Endothelial cell of umbilical vein (primary cell): ENCODE measurements around the gene DLX6. TPM values are rescaled to one million over a fixed set of nuclear protein-coding genes. Genes with fewer than 3 reads are reported as not detected.

Experiments
- BruUV-seq: library from RNA; stranded (reverse); fragments of 400-500 nt; replicated peaks from 2 replicates; lab custom pipeline; 2021; lab: Mats Ljungman, UMichigan
- CTCF ChIA-PET: fragments of 300-600, 350-600 bp; sonication (Branson Sonifier 250); formaldehyde crosslinking; loops from one replicate; lab custom pipeline; 2021; ENCODE audit warnings: antibody characterized with exemption, inconsistent platforms; lab: Charles Lee
- POLR2A ChIA-PET: fragments of 300-600, 350-600 bp; sonication (Branson Sonifier 250); formaldehyde crosslinking; loops from one replicate; lab custom pipeline; 2021; ENCODE audit warnings: antibody characterized with exemption, inconsistent platforms; lab: Charles Lee
- DNase-seq: peaks from one replicate; pipeline ENCODE4 v3.0.0-alpha.2; 2011; ENCODE audit warnings: low read depth, low spot score
- FAIRE-seq: peaks from 2 replicates; lab custom pipeline; 2011; peaks lifted over from hg19 to GRCh38; lab: Jason Lieb, UNC
- H2AFZ ChIP-seq: 2 replicates; pipeline ENCODE4 v1.6.0; 2012; ENCODE audit warnings: low read depth, low read length, control low read depth, inconsistent platforms
- H3K27ac ChIP-seq: 2 replicates; pipeline ENCODE4 v1.5.1; 2011; ENCODE audit warnings: low read depth, mild to moderate bottlenecking, control low read depth, low read length, moderate library complexity; ENCODE audit not compliant: insufficient read depth
- H3K27me3 ChIP-seq, 2 experiments: 2 replicates each; pipeline versions ENCODE4 v1.6.0 to v1.6.1; 2011; ENCODE audit warnings: low read length in 2 of 2, mixed read lengths in 1 of 2; ENCODE audit not compliant: control insufficient read depth in 2 of 2, insufficient read depth in 2 of 2
- H3K36me3 ChIP-seq, 2 experiments: 2 replicates in 1 of 2; 3 replicates in 1 of 2; pipeline ENCODE4 v1.5.1; 2011; ENCODE audit warnings: low read length in 2 of 2, mild to moderate bottlenecking in 1 of 2, moderate library complexity in 1 of 2; ENCODE audit not compliant: control insufficient read depth in 2 of 2, insufficient read depth in 2 of 2; ENCODE audit errors: extremely low read depth in 1 of 2
- H3K4me1 ChIP-seq: 3 replicates; pipeline ENCODE4 v1.5.1; 2011; ENCODE audit warnings: mild to moderate bottlenecking, low read length; ENCODE audit not compliant: control insufficient read depth, insufficient read depth; ENCODE audit errors: extremely low read depth
- H3K4me2 ChIP-seq: 2 replicates; pipeline ENCODE4 v1.6.1; 2011; ENCODE audit warnings: low read length, control low read depth, mixed read lengths; ENCODE audit not compliant: insufficient read depth
- H3K4me3 ChIP-seq, 3 experiments: fragments of 200-600 bp in 1 of 3; sonication (generic), shearing (Covaris generic) in 1 of 3; replicated peaks in 1 of 3; 2 replicates each; pipeline ENCODE4 v1.5.1; 2011 to 2016; ENCODE audit warnings: control low read depth in 3 of 3, low read length in 3 of 3, mild to moderate bottlenecking in 2 of 3, inconsistent platforms in 1 of 3, low read depth in 1 of 3, moderate library complexity in 1 of 3; ENCODE audit not compliant: insufficient read depth in 1 of 3
- H3K79me2 ChIP-seq: 2 replicates; pipeline ENCODE4 v1.6.0; 2012; ENCODE audit warnings: low read length, inconsistent platforms; ENCODE audit not compliant: control insufficient read depth, insufficient read depth
- H3K9ac ChIP-seq: replicated peaks from 2 replicates; pipeline ENCODE3; 2011; ENCODE audit warnings: low read length, control low read depth; ENCODE audit not compliant: insufficient read depth; ENCODE audit errors: extremely low read depth
- H3K9me1 ChIP-seq: replicated peaks from 3 replicates; pipeline ENCODE4 v1.6.0; 2011; ENCODE audit warnings: mild to moderate bottlenecking, low read length; ENCODE audit not compliant: control insufficient read depth, insufficient read depth; ENCODE audit errors: extremely low read depth
- H3K9me3 ChIP-seq: replicated peaks from 2 replicates; pipeline ENCODE4 v1.5.1; 2012; ENCODE audit warnings: low read length, inconsistent platforms; ENCODE audit not compliant: control insufficient read depth, insufficient read depth
- H4K20me1 ChIP-seq: replicated peaks from 2 replicates; pipeline ENCODE3; 2011; ENCODE audit warnings: mild to moderate bottlenecking, low read length; ENCODE audit not compliant: control insufficient read depth, insufficient read depth; ENCODE audit errors: extremely low read depth
- EZH2 ChIP-seq: IDR thresholded peaks from 2 replicates; pipeline ENCODE4 v1.6.1; 2012; ENCODE audit warnings: borderline replicate concordance, low read depth, mild to moderate bottlenecking, moderate library complexity, low read length, inconsistent platforms; ENCODE audit not compliant: severe bottlenecking
- GATA2 ChIP-seq: IDR thresholded peaks from 2 replicates; pipeline ENCODE4 v1.7.0; 2011; ENCODE audit warnings: low read depth, mild to moderate bottlenecking, moderate library complexity, mixed read lengths, low read length; ENCODE audit not compliant: insufficient read length, insufficient read depth
- JUN ChIP-seq: IDR thresholded peaks from 2 replicates; pipeline ENCODE4 v1.6.1; 2011; ENCODE audit warnings: borderline replicate concordance, low read depth; ENCODE audit not compliant: insufficient read length, insufficient read depth
- POLR2AphosphoS5 ChIP-seq: IDR thresholded peaks from 2 replicates; pipeline ENCODE4 v1.6.1; 2012; ENCODE audit warnings: low read depth, mild to moderate bottlenecking, control low read depth, low read length, moderate library complexity; ENCODE audit not compliant: insufficient read depth
- dilution Hi-C: fragments of 300-500 bp; cut with MboI; formaldehyde crosslinking; loops from one replicate; pipeline ENCODE4 v1.15.0; 2019; ENCODE audit warnings: low sequenced_read_pairs; ENCODE audit not compliant: extremely low pct_ligation_motif_present
- intact Hi-C: fragments of 100-400 bp; cut with micrococcal nuclease; formaldehyde crosslinking; loops from one replicate; pipeline ENCODE4 v1.10.0; 2022
- polyA plus RNA-seq, 4 experiments: library from polyadenylated mRNA; depleted of rRNA in 3 of 4; stranded (reverse) in 3 of 4; unstranded in 1 of 4; fragments of >200 nt; gene quantifications; 2 replicates each; pipeline versions ENCODE4 v1.2.1 to v1.2.3, GENCODE V29; 2011 to 2012; ENCODE audit warnings: missing spikeins in 1 of 4
- total RNA-seq: library from RNA; stranded (reverse); gene quantifications from 2 replicates; pipeline ENCODE4 v1.2.3, GENCODE V29; 2021

DLX6 gene
- total and polyA plus RNA-seq, 2 donors (not counting 3 experiments of a cell fraction or from before 2014, with no cell fraction given), result not detected

GRCh38 chr7:97022491-97023306 lies 17.3 kb downstream of the DLX6 start:
- Histone ChIP-seq H3K9ac (no peak overlapping the region), H3K4me3 (no peak overlapping the region), H3K79me2 (no peaks in the 10 kb centered on the region), H3K4me2 (no peak overlapping the region), H4K20me1 (no peaks in the 10 kb centered on the region), H3K27me3 (peaks cover 94 to 97% of the 10 kb centered on the region in 2 experiments), H3K4me1 (peaks cover 4% of the 10 kb centered on the region), H3K27ac (no peak overlapping the region), H3K9me1 (no peaks in the 10 kb centered on the region), H3K36me3 (no peaks in the 10 kb centered on the region), H3K9me3 (no peaks in the 10 kb centered on the region), H2AFZ (no peak overlapping the region)
- intact Hi-C loops, result loop anchor here (2.0 to 10.0 kb wide), 2 partner anchors 16 to 348 kb away; no protein-coding TSS in a partner anchor
- DNase-seq, result no peak
- CTCF ChIA-PET, result interaction anchor here (1.6 to 2.0 kb wide), 2 partner anchors 23 to 1333 kb away, joined by 3 to 4 read pairs; no protein-coding TSS in a partner anchor
- TF ChIP-seq GATA2, result no peak
- TF ChIP-seq JUN, result no peak
- no peak for TF ChIP-seq POLR2AphosphoS5
- TF ChIP-seq EZH2, result peak; percentile 29
- dilution Hi-C loops, result no loop called here
- BruUV-seq, result no TSS peak
- POLR2A ChIA-PET, result no interaction called here
- no peak for FAIRE-seq
